Tibial artery (tissue), 4 donors: ENCODE measurements around the gene UBE2H.
A peak's percentile ranks its signal among the peaks of the same experiment; 100 is the strongest.

Experiments used
- DNase-seq, 2 donors: peaks; one replicate each; pipeline ENCODE4 v3.0.0-alpha.2; 2019
- H3K27ac ChIP-seq, 2 donors: fragments of 200-600 bp; sonication (generic) in 1 of 2; 1 replicate in 1 of 2; 2 replicates in 1 of 2; pipeline ENCODE4 v1.5.1; 2018 to 2019; ENCODE audit warnings: mild to moderate bottlenecking in 1 of 2
- H3K27me3 ChIP-seq, 2 donors: fragments of 200-600 bp; sonication (generic) in 1 of 2; one replicate each; pipeline versions ENCODE4 v1.5.1 to v1.6.0; 2016 to 2019
- H3K36me3 ChIP-seq, 3 donors: fragments of 200-600 bp; sonication (generic) in 2 of 3; one replicate each; pipeline ENCODE4 v1.5.1; 2016 to 2019; ENCODE audit warnings: mild to moderate bottlenecking in 2 of 3
- H3K4me1 ChIP-seq, 4 donors: fragments of 200-600 bp; sonication (generic) in 2 of 4; 1 replicate in 3 of 4; 2 replicates in 1 of 4; pipeline ENCODE4 v1.5.1; 2016 to 2019
- H3K4me3 ChIP-seq, 2 donors: fragments of 200-600 bp; sonication (generic) in 1 of 2; 1 replicate in 1 of 2; 2 replicates in 1 of 2; pipeline ENCODE4 v1.5.1; 2018 to 2019; ENCODE audit warnings: mild to moderate bottlenecking in 2 of 2
- H3K9me3 ChIP-seq, 3 donors: fragments of 200-600 bp; sonication (generic) in 1 of 3; one replicate each; pipeline ENCODE4 v1.5.1; 2016 to 2019
- CTCF ChIP-seq, 2 experiments: fragments of 200-600 bp in 1 of 2; fragments of 450-650 bp in 1 of 2; IDR thresholded peaks; one replicate each; pipeline ENCODE4 v1.5.1; 2017 to 2019; ENCODE audit warnings: antibody characterized with exemption in 2 of 2, mild to moderate bottlenecking in 1 of 2, moderate library complexity in 1 of 2
- intact Hi-C: fragments of 100-400 bp; cut with DNase I; formaldehyde crosslinking; loops from one replicate; pipeline ENCODE4 v1.15.0; 2023; ENCODE audit warnings: low total_unique reads

The UBE2H gene

GRCh38 chr7:129952086-129952652 lies 591 bp downstream of the UBE2H start:
- TF ChIP-seq CTCF (IDR thresholded peaks at IDR 0.05): no peak
- peak; percentile 31 to 76 for DNase-seq
- Histone ChIP-seq H3K9me3 (no peaks in the 10 kb centered on the region), H3K4me1 (peaks cover 0 to 33% (median 19%) of the 10 kb centered on the region in 4 donors), H3K27ac (peak overlapping the region; percentile 90 to 99), H3K36me3 (no peaks in the 10 kb centered on the region), H3K4me3 (peak overlapping the region; percentile 78 to 97), H3K27me3 (no peaks in the 10 kb centered on the region)
- intact Hi-C loops: no loop called here

- H3K27ac ChIP-seq: peak overlapping the region; percentile 90 to 99
- peak overlapping the region; percentile 78 to 97 for H3K4me3 ChIP-seq
- peak in 1 of 2 experiments; percentile 18 for TF ChIP-seq CTCF (IDR thresholded peaks at IDR 0.05)
- intact Hi-C loops: no loop called here
- H3K36me3 ChIP-seq: no peaks in the 10 kb centered on the region
- H3K4me1 ChIP-seq: peaks cover 0 to 40% (median 23%) of the 10 kb centered on the region in 4 donors
- H3K27me3 ChIP-seq: no peaks in the 10 kb centered on the region
- no peaks in the 10 kb centered on the region for H3K9me3 ChIP-seq
- DNase-seq: peak; percentile 26 to 62
These were observed 1.3 kb downstream of the UBE2H start for GRCh38 chr7:129951226-129952085.

- Histone ChIP-seq H3K36me3 (no peaks in the 10 kb centered on the region), H3K4me3 (peak overlapping the region; percentile 78 to 97), H3K9me3 (no peaks in the 10 kb centered on the region), H3K4me1 (peaks cover 0 to 46% (median 25%) of the 10 kb centered on the region in 4 donors), H3K27me3 (no peaks in the 10 kb centered on the region), H3K27ac (peak overlapping the region; percentile 90 to 99)
- intact Hi-C loops: no loop called here
- DNase-seq: no peak
- no peak for TF ChIP-seq CTCF (IDR thresholded peaks at IDR 0.05)
These were observed 1.9 kb downstream of the UBE2H start for GRCh38 chr7:129950933-129951225.

GRCh38 chr7:129950191-129950932 lies 2.4 kb downstream of the UBE2H start:
- H3K27me3 ChIP-seq: no peaks in the 10 kb centered on the region
- peak overlapping the region; percentile 78 to 97 for H3K4me3 ChIP-seq
- H3K27ac ChIP-seq: peak overlapping the region; percentile 90 to 99
- DNase-seq: no peak
- H3K9me3 ChIP-seq: no peaks in the 10 kb centered on the region
- intact Hi-C loops: no loop called here
- no peaks in the 10 kb centered on the region for H3K36me3 ChIP-seq
- no peak for TF ChIP-seq CTCF (IDR thresholded peaks at IDR 0.05)
- peaks cover 0 to 49% (median 27%) of the 10 kb centered on the region in 4 donors for H3K4me1 ChIP-seq

- TF ChIP-seq CTCF (IDR thresholded peaks at IDR 0.05): no peak
- Histone ChIP-seq H3K4me3 (peak overlapping the region; percentile 78 to 97), H3K9me3 (no peaks in the 10 kb centered on the region), H3K36me3 (no peaks in the 10 kb centered on the region), H3K27me3 (no peaks in the 10 kb centered on the region), H3K27ac (peak overlapping the region; percentile 90 to 99), H3K4me1 (peaks cover 0 to 56% (median 28%) of the 10 kb centered on the region in 4 donors)
- intact Hi-C loops: loop anchor here (2.0 to 10.0 kb wide), 2 partner anchors 85 to 125 kb away; no protein-coding TSS in a partner anchor
- DNase-seq: peak; percentile 31 to 44
These were observed 3.2 kb downstream of the UBE2H start for GRCh38 chr7:129949292-129950133.
